Ramos (cell line): ENCODE measurements around the gene UGDH.
"Not testable (repeated sequence)": the region's sequence is repeated elsewhere in the genome, so short reads cannot be mapped to it uniquely, and the experiment has no call there.

Experiments used
- in situ Hi-C: fragments of 300-500 bp; cut with MboI; formaldehyde crosslinking; loops from one replicate; pipeline ENCODE4 v1.14.3; 2022; ENCODE audit warnings: low sequenced_read_pairs; ENCODE audit not compliant: unreplicated experiment

Gene UGDH

DNA sequence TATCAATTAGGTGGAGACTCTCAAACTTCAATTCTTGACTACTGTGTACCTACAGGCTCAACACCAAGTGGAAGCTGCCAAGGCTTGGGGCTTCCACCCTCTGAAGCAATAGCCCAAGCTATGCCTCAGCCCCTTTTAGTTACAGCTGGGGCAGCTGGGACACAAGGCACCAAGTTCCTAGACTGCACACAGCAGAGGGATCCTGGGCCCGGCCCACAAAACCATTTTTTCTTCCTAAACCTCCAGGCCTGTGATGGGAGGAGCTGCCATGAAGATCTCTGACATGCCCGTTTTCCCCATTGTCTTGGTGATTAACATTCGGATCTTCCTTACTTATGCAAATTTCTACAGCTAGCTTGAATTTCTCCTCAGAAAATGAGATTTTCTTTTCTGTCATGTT is 3.4 kb upstream of the UGDH start:
- in situ Hi-C loops: no loop called here

GRCh38 chr4:39529534-39529933 is 2.3 kb upstream of the UGDH start:
- in situ Hi-C loops: no loop called here

- in situ Hi-C loops: no loop called here
These were observed 824 bp upstream of the UGDH start for GRCh38 chr4:39528061-39528465.

- in situ Hi-C loops: no loop called here
These were observed 409 bp downstream of the UGDH start for GRCh38 chr4:39526765-39527295.

DNA sequence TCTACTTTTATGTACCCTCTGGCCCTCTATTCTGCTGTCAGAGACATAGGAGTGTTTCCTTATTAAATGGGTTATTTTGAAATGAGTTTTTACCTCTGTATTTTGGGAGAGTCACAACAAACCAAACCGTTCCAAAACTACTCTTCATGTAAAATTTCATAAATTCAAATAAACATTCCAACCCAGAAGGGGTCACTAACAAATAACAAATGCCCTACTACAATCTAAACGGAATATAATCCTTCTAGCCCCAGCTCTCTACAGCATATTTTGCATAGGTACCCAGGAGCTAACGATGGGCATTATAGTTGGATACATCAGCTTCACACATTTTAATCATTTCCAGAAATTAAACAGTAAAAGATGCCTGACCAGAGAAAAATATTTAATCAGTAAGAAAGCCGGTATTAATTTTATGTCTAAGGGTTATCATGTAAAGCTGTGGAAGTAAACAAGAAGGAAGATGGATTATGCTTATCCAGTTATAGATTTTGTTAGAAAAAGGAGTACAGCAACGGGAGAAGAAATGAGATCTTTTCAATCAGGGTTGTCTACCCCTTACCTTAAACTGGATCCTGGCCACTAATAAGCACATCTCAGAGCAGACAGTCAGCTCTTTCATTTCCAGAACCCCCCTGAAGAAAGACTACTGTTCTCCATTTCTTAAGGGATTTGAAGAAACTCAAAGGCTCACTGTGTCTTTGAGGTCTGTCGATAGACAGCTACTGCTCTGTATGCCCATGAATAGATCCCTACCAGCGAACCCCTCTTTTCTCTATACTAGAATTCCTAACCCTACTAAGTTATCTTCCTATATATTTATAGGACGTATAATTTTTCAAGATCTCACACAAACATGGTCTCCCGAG is 1.2 kb downstream of the UGDH start:
- in situ Hi-C loops: no loop called here

- in situ Hi-C loops: no loop called here
These were observed 2.9 kb downstream of the UGDH start for GRCh38 chr4:39524161-39524957.

- in situ Hi-C loops: no loop called here
These were observed 5.2 kb downstream of the UGDH start for GRCh38 chr4:39522068-39522467.

DNA sequence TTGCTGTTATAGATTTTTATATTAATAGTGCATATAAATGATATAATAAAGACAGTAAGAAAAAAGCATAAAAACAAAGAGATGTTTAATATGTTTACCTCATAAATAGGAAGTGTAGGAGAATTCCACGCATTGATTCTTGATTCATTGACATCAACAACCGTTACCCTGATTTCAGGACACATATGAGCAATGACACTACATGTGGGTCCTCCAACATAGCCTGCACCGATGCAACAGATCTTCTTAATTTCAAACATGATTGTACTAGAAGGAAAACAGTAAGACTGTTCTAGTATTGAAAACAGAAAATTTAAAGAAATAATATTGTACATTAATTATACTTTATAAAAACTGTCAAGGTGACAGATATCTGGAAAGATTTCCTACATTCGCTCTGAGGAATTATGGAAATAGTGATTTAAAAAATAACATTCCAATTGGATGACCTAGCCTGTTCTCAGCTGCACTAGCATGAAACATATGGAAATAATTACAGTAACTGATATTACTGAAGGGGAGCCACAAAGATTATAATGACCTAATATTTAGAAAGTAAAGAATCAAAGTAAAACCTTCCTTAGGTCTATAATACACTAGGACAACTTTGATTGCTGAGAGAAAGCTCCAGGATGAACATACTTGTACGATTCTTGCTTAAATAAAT is 5.9 kb downstream of the UGDH start:
- in situ Hi-C loops: no loop called here

GRCh38 chr4:39518484-39518883 is 8.8 kb downstream of the UGDH start:
- in situ Hi-C loops: no loop called here

- in situ Hi-C loops: no loop called here
These were observed 10.8 kb downstream of the UGDH start for GRCh38 chr4:39516407-39516966.

DNA sequence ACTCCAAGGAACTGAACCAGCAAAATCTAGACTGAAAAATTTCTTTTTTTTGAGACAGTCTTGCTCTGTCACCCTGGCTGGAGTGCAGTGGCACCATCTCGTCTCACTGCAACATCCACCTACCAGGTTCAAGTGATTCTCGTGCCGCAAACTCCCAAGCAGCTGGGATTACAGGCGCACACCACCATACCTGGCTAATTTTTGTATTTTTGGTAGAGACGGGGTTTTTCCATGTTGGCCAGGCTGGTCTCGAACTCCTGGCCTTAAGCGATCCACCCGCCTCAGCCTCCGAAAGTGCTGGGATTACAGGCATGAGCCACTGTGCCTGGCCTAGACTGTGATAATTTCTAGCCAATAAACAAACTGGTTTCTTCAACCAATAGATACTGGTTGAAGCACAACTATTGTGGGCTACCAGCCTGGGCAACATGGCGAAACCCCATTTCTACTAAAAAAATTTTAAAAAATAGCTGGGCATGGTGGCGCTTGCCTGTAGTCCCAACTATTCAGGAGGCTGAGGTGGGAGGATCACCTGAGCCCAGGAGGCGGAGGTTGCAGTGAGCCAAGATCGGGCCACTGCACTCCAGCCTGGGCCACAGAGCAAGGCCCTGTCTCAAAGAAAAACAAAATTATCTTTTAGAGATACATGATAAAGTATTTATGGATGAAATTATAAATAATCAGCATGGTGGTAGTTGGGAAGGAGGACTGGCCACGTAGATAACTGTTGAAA is 11.4 kb downstream of the UGDH start:
- in situ Hi-C loops: not testable (repeated sequence)

- in situ Hi-C loops: no loop called here
These were observed 12.3 kb downstream of the UGDH start for GRCh38 chr4:39514888-39515401.

DNA sequence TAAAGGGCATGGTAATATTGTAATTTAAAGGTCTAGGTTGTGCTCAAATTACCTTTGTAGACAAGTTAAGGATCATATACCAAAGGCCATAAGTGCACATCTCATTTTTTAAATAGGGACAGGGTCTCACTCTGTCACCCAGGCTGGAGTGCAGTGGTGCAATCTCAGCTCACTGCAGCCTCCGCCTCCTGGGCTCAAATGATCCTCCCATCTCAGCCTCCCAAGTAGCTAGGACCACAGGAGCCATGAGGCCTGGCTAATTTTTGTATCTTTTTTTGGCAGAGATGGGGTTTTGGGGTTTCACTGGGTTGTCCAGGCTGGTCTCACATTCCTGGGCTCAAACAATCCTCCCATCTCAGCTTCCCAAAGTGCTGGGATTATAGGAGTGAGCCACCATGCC is 13.0 kb downstream of the UGDH start:
- in situ Hi-C loops: not testable (repeated sequence)

GRCh38 chr4:39510348-39510929 is 16.8 kb downstream of the UGDH start:
- in situ Hi-C loops: no loop called here

DNA sequence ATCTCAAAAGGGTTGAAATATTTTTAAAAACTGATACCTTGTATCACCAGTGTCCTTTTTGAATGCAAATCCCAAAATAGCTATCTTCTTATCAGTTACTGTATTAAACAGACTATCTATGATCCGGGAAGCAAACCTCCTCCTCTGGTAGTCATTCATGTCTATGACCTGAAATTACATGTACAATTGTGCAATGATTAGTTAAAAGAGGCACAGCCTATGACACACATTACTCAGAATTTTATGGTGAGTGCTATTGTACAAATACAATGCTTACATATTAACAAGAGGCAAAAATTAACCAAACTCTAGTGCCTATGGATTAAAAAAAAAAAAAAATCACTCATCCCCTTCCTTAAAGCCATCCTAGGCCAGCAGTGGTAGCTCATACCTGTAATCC is 21.7 kb downstream of the UGDH start:
- in situ Hi-C loops: no loop called here

DNA sequence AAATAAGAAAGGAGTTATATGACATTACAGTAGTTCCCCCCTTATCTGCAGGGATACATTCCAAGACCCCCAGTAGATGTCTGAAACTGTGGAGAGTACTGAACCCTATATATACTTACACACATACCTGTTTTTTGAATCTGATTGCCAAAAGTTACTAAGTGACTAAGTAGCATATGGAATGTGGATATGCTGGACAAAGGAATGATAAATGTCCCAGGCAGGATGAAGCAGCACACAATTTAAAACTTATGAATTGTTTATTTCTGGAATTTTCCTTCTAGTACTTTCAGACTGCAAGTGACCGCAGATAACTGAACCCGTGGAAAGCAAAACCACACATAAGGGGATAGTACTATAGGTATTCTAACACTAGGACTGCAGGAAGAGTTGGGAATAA is 22.7 kb downstream of the UGDH start:
- in situ Hi-C loops: no loop called here

GRCh38 chr4:39502664-39503035 is 24.6 kb downstream of the UGDH start:
- in situ Hi-C loops: not testable (repeated sequence)

GRCh38 chr4:39502019-39502663 is 25.1 kb downstream of the UGDH start:
- in situ Hi-C loops: no loop called here

DNA sequence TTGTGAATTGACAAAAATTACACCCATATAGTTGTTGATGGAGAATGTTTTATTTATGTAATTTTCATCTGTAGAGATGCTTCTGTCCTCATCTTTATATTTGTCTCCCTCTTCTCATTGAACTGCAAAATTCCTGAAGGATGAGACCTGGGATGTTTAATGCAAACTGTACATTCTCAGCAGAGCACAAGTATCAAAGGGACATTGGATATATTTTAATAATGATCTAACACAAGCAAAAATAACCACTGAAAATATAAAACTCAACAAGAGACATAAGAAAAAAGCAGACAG is 28.6 kb downstream of the UGDH start:
- in situ Hi-C loops: no loop called here
